ENCODE data around the gene TCFL5. TPM values are rescaled to one million over a fixed set of nuclear protein-coding genes. Genes with fewer than 3 reads are reported as not detected.

The TCFL5 gene
- polyA plus RNA-seq, 3 donors, result 0.38 to 3.5 (median 0.89) TPM

DNA sequence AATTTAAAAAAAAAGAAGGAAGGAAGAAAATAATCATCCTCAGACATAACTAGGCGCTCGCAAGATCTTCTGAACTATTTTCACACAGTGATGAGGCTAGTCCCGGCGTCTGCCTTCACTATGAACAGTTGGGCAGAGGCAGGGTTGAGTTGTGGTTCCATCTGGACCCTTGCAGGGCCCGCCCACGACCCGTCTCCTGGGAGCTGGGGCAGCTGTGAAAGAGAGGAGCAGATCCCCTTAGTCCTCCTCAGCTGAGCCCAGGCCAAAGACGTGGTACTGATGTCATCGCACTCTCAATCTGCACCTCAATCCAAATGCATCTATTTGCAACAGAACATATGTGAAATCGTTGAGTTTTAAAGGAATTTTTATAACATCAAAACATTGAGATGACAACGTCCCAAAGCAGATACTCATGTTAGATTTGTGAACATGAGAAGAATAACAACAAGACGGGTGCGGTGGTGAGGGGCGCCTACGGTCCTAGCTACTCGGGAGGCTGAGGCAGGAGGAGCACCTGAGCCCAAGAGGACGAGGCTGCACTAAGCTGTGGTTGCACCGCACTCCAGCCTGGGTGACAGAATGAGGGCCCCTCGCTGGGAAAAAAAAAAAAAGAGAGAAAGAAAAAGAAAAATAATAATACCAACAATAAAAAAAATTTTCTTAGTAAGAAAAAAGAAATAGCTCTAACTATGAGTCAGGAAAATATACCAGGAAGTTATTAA, 15.3 kb downstream of the TCFL5 start:
- TF ChIP-seq, protein P1, sequence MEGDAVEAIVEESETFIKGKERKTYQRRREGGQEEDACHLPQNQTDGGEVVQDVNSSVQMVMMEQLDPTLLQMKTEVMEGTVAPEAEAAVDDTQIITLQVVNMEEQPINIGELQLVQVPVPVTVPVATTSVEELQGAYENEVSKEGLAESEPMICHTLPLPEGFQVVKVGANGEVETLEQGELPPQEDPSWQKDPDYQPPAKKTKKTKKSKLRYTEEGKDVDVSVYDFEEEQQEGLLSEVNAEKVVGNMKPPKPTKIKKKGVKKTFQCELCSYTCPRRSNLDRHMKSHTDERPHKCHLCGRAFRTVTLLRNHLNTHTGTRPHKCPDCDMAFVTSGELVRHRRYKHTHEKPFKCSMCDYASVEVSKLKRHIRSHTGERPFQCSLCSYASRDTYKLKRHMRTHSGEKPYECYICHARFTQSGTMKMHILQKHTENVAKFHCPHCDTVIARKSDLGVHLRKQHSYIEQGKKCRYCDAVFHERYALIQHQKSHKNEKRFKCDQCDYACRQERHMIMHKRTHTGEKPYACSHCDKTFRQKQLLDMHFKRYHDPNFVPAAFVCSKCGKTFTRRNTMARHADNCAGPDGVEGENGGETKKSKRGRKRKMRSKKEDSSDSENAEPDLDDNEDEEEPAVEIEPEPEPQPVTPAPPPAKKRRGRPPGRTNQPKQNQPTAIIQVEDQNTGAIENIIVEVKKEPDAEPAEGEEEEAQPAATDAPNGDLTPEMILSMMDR (IDR thresholded peaks at IDR 0.05), result no peak
- H3K9me3 ChIP-seq (replicated peaks in 1 of 2; ENCODE audit: control insufficient read depth in 1 of 2, insufficient read depth in 1 of 2, low read length in 2 of 2), result no peaks in the 10 kb centered on the region

DNA sequence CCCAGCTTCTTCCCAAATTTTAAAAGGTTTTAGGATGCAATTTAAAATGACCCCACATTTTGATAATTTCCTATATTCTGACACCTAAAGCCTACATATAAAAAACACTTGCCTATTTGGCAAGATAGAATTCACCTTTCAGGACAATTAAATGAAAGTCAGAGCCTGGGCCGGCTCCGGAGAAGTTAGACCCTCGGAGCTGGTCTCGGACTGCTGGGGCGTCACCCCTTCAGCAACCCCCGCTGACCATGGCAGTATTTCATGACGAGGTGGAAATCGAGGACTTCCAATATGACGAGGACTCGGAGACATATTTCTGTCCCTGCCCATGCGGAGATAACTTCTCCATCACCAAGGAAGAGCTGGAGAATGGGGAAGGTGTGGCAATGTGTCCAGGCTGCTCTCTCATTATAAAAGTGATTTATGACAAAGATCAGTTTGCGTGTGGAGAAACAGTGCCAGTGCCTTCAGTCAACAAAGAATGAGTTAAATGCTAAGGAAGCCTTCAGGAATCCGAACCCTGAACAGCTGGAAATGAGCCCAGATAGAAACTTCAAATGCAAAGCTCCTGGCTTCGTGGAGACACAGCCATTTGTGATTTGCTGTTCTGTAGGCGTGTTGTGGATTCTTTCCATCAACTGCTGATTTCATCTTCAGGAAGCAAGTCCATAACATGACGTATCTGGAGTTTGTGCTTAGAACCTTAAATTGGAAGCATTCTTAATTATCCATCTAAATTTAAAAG, 16.0 kb downstream of the TCFL5 start:
- Histone ChIP-seq H3K79me2 (ENCODE audit: insufficient read depth, low read length) (no peaks in the 10 kb centered on the region), H4K20me1 (ENCODE audit: insufficient read depth, low read length) (no peaks in the 10 kb centered on the region), H2AFZ (ENCODE audit: insufficient read depth, low read depth, low read length, poor library complexity, severe bottlenecking) (no peak overlapping the region), H3K9me3 (replicated peaks in 1 of 2; ENCODE audit: control insufficient read depth in 1 of 2, insufficient read depth in 1 of 2, low read length in 2 of 2) (no peaks in the 10 kb centered on the region), H3K9ac (ENCODE audit: insufficient read depth, low read length, poor library complexity, severe bottlenecking) (no peak overlapping the region), H3K36me3 (replicated peaks in 1 of 2; ENCODE audit: control insufficient read depth in 1 of 2, insufficient read depth in 2 of 2, low read length in 2 of 2) (peaks cover 4 to 19% of the 10 kb centered on the region in 2 donors), H3K4me1 (ENCODE audit: control insufficient read depth in 1 of 2, insufficient read depth in 2 of 2, low read length in 2 of 2) (no peaks in the 10 kb centered on the region), H3K4me3 (replicated peaks in 1 of 3; ENCODE audit: low read depth in 2 of 3, low read length in 3 of 3) (no peak overlapping the region), H3K27ac (ENCODE audit: low read depth in 1 of 2, low read length in 2 of 2) (no peak overlapping the region), H3K27me3 (ENCODE audit: control insufficient read depth in 2 of 2, insufficient read depth in 2 of 2, low read length in 2 of 2) (no peaks in the 10 kb centered on the region), H3K4me2 (replicated peaks; ENCODE audit: extremely low read depth, low read length, poor library complexity, severe bottlenecking) (no peak overlapping the region)
- no peak overlapping the region for H3K27ac Mint-ChIP-seq
- peaks cover 0 to 8% (median 0%) of the 10 kb centered on the region in 7 donors for H3K9me3 Mint-ChIP-seq
- no peak overlapping the region for H3K4me3 Mint-ChIP-seq
- no peak for DNase-seq
- intact Hi-C loops (cut with micrococcal nuclease), result no loop called here
- 97% methylated on average over 8 of the region's 16 CpGs for WGBS (ENCODE audit: insufficient coverage)
- TF ChIP-seq, protein P1 (IDR thresholded peaks at IDR 0.05), result no peak
- H3K4me1 Mint-ChIP-seq, result peaks cover 3% of the 10 kb centered on the region
- H3K36me3 Mint-ChIP-seq, result peaks cover 32 to 36% of the 10 kb centered on the region in 2 donors
- H3K27me3 Mint-ChIP-seq (ENCODE audit: low read depth in 3 of 3), result peaks cover 0 to 4% (median 2%) of the 10 kb centered on the region in 3 donors

More for the DNA sequence above, 15.3 kb downstream of the TCFL5 start:
- H2AFZ ChIP-seq (ENCODE audit: insufficient read depth, low read depth, low read length, poor library complexity, severe bottlenecking), result no peak overlapping the region
- H3K36me3 Mint-ChIP-seq, result peaks cover 36 to 37% of the 10 kb centered on the region in 2 donors
- no peaks in the 10 kb centered on the region for H3K79me2 ChIP-seq (ENCODE audit: insufficient read depth, low read length)
- WGBS (ENCODE audit: insufficient coverage), result 98% methylated on average over 8 of the region's 19 CpGs
- no peaks in the 10 kb centered on the region for H4K20me1 ChIP-seq (ENCODE audit: insufficient read depth, low read length)
- H3K4me1 ChIP-seq (ENCODE audit: control insufficient read depth in 1 of 2, insufficient read depth in 2 of 2, low read length in 2 of 2), result no peaks in the 10 kb centered on the region
- peaks cover 3% of the 10 kb centered on the region for H3K4me1 Mint-ChIP-seq
- H3K9me3 Mint-ChIP-seq, result peaks cover 0 to 8% (median 0%) of the 10 kb centered on the region in 7 donors
- H3K27ac Mint-ChIP-seq, result no peak overlapping the region
- H3K4me2 ChIP-seq (replicated peaks; ENCODE audit: extremely low read depth, low read length, poor library complexity, severe bottlenecking), result no peak overlapping the region
- H3K4me3 ChIP-seq (replicated peaks in 1 of 3; ENCODE audit: low read depth in 2 of 3, low read length in 3 of 3), result no peak overlapping the region
- no peaks in the 10 kb centered on the region for H3K27me3 ChIP-seq (ENCODE audit: control insufficient read depth in 2 of 2, insufficient read depth in 2 of 2, low read length in 2 of 2)
- no peak overlapping the region for H3K9ac ChIP-seq (ENCODE audit: insufficient read depth, low read length, poor library complexity, severe bottlenecking)
- peaks cover 8 to 24% of the 10 kb centered on the region in 2 donors for H3K36me3 ChIP-seq (replicated peaks in 1 of 2; ENCODE audit: control insufficient read depth in 1 of 2, insufficient read depth in 2 of 2, low read length in 2 of 2)
- peaks cover 0 to 4% (median 2%) of the 10 kb centered on the region in 3 donors for H3K27me3 Mint-ChIP-seq (ENCODE audit: low read depth in 3 of 3)
- intact Hi-C loops (cut with micrococcal nuclease), result no loop called here
- no peak for DNase-seq
- no peak overlapping the region for H3K4me3 Mint-ChIP-seq
- H3K27ac ChIP-seq (ENCODE audit: low read depth in 1 of 2, low read length in 2 of 2), result no peak overlapping the region

All from CD14-positive monocyte (primary cell).